HepG2 (cell line): ENCODE data around the gene TTLL4. TPM values are rescaled to one million over a fixed set of nuclear protein-coding genes. Genes with fewer than 3 reads are reported as not detected.
A peak's percentile ranks its signal among the peaks of the same experiment; 100 is the strongest.

Experiments
- ATF5 ChIP-seq: sonication (generic); formaldehyde crosslinking; IDR thresholded peaks from 2 replicates; pipeline ENCODE4 v1.4.0; 2020; ENCODE audit warnings: mild to moderate bottlenecking, low read depth, missing genetic modification reagents
- ATRX ChIP-seq: sonication (generic); formaldehyde crosslinking; IDR thresholded peaks from 2 replicates; pipeline ENCODE4 v1.4.0; 2020; ENCODE audit warnings: missing genetic modification reagents, borderline replicate concordance
- BATF2 ChIP-seq: sonication (generic); formaldehyde crosslinking; IDR thresholded peaks from 2 replicates; pipeline ENCODE4 v1.8.0; 2022; ENCODE audit warnings: mild to moderate bottlenecking, missing genetic modification reagents, moderate library complexity
- DRAP1 ChIP-seq: IDR thresholded peaks from 2 replicates; pipeline ENCODE4 v1.6.1; 2016; ENCODE audit warnings: missing genetic modification reagents, missing compliant biosample characterization
- GATAD2A ChIP-seq: IDR thresholded peaks from 2 replicates; pipeline ENCODE4 v1.6.1; 2016
- HNF4G ChIP-seq, 2 experiments: sonication (generic) in 1 of 2; formaldehyde crosslinking in 1 of 2; IDR thresholded peaks; 2 replicates each; pipeline versions ENCODE4 v1.4.0 to v1.6.1; 2011 to 2020; ENCODE audit warnings: borderline replicate concordance in 2 of 2, low read depth in 2 of 2, mild to moderate bottlenecking in 2 of 2, low read length in 1 of 2, missing genetic modification reagents in 1 of 2, moderate library complexity in 1 of 2
- JARID2 ChIP-seq: sonication (generic); formaldehyde crosslinking; IDR thresholded peaks from 2 replicates; pipeline ENCODE4 v1.8.1; 2023; ENCODE audit warnings: missing genetic modification reagents, inconsistent platforms; ENCODE audit not compliant: insufficient replicate concordance
- MAFG ChIP-seq: sonication (generic); formaldehyde crosslinking; IDR thresholded peaks from 2 replicates; pipeline ENCODE4 v1.5.1; 2020; ENCODE audit warnings: mild to moderate bottlenecking, missing genetic modification reagents
- NKX3-1 ChIP-seq: sonication (generic); formaldehyde crosslinking; IDR thresholded peaks from 2 replicates; pipeline ENCODE4 v1.5.0; 2020; ENCODE audit warnings: missing genetic modification reagents
- RAD51 ChIP-seq: fragments of 450-650 bp; IDR thresholded peaks from 2 replicates; pipeline ENCODE4 v1.6.1; 2016; ENCODE audit warnings: borderline replicate concordance
- RNF219 ChIP-seq: sonication (generic); formaldehyde crosslinking; IDR thresholded peaks from 2 replicates; pipeline ENCODE4 v1.5.0; 2020; ENCODE audit warnings: mild to moderate bottlenecking, missing genetic modification reagents
- SAP130 ChIP-seq: IDR thresholded peaks from 2 replicates; pipeline ENCODE4 v1.6.1; 2016; ENCODE audit warnings: low read depth
- SIN3B ChIP-seq: fragments of 150-350 bp; IDR thresholded peaks from 2 replicates; pipeline ENCODE4 v1.6.1; 2014; ENCODE audit warnings: low read length
- TBX2 ChIP-seq: sonication (generic); formaldehyde crosslinking; IDR thresholded peaks from 2 replicates; pipeline ENCODE4 v1.5.0; 2020; ENCODE audit warnings: missing genetic modification reagents, mild to moderate bottlenecking, borderline replicate concordance
- TRIM24 ChIP-seq: sonication (generic); formaldehyde crosslinking; IDR thresholded peaks from 2 replicates; pipeline ENCODE4 v1.8.0; 2022; ENCODE audit warnings: mild to moderate bottlenecking, missing genetic modification reagents
- ZBTB26 ChIP-seq: IDR thresholded peaks from 2 replicates; pipeline ENCODE4 v1.6.1; 2016; ENCODE audit warnings: missing compliant biosample characterization, missing genetic modification reagents, borderline replicate concordance
- ZFP36L2 ChIP-seq: sonication (generic); formaldehyde crosslinking; IDR thresholded peaks from 2 replicates; pipeline ENCODE4 v1.4.0; 2020; ENCODE audit warnings: missing genetic modification reagents
- ZNF121 ChIP-seq: sonication (generic); formaldehyde crosslinking; IDR thresholded peaks from 2 replicates; pipeline ENCODE4 v1.5.0; 2020; ENCODE audit warnings: mild to moderate bottlenecking, missing genetic modification reagents
- ZNF281 ChIP-seq: sonication (generic); formaldehyde crosslinking; IDR thresholded peaks from 2 replicates; pipeline ENCODE4 v1.4.0; 2020; ENCODE audit warnings: missing genetic modification reagents, borderline replicate concordance
- ZNF326 ChIP-seq: sonication (generic); formaldehyde crosslinking; IDR thresholded peaks from 2 replicates; pipeline ENCODE4 v1.4.0; 2020; ENCODE audit warnings: missing genetic modification reagents, borderline replicate concordance
- ZNF746 ChIP-seq: sonication (generic); formaldehyde crosslinking; IDR thresholded peaks from 2 replicates; pipeline ENCODE4 v1.8.0; 2022; ENCODE audit warnings: mild to moderate bottlenecking, missing genetic modification reagents
- polyA plus RNA-seq, 8 experiments: library from polyadenylated mRNA; depleted of rRNA in 3 of 8; stranded (reverse) in 7 of 8; unstranded in 1 of 8; fragments of >200 nt; fragmentation: Illumina TruSeq in 4 of 8; extraction: Trizol in 4 of 8; gene quantifications; 2 replicates each; pipeline versions ENCODE4 v1.2.1 to v1.2.3, GENCODE V29; 2011 to 2016; ENCODE audit warnings: low read depth in 4 of 8, missing spikeins in 1 of 8, mixed read lengths in 1 of 8; ENCODE audit not compliant: insufficient read depth in 1 of 8
- total RNA-seq, 5 experiments: library from RNA; depleted of rRNA; stranded (reverse); fragments of >200 nt; fragmentation: Illumina TruSeq; extraction: Trizol; gene quantifications; 2 replicates each; pipeline ENCODE4 v1.2.3, GENCODE V29; 2016; ENCODE audit warnings: low read depth in 1 of 5

TTLL4 gene
- total and polyA plus RNA-seq, 2 of the 13 experiments (the other 11 are each of a cell fraction or from before 2014, with no cell fraction given) = 77.5 to 84.6 TPM

- peak; percentile 84 for TF ChIP-seq ATF5 (CRISPR knock-in tag)
- TF ChIP-seq RAD51 = no peak
- no peak for TF ChIP-seq RNF219 (CRISPR knock-in tag)
- TF ChIP-seq ZNF746 (CRISPR knock-in tag) = peak; percentile 94
- TF ChIP-seq ZBTB26 = 0 out of 2 replicates have a peak, but pooled peaks have one; percentile 24
- TF ChIP-seq SIN3B = no peak
- TF ChIP-seq TBX2 = peak; percentile 93; the same call in 1 of the 2 replicates
- TF ChIP-seq MAFG (CRISPR knock-in tag) = no peak
- no peak for TF ChIP-seq TRIM24 (CRISPR knock-in tag)
- TF ChIP-seq NKX3-1 (CRISPR knock-in tag) = peak; percentile 97
- TF ChIP-seq ZFP36L2 = no peak
- TF ChIP-seq DRAP1 (CRISPR knock-in tag) = peak; percentile 84
- TF ChIP-seq JARID2 (CRISPR knock-in tag) = peak; percentile 79
- peak; percentile 72; the same call in 1 of the 2 replicates for TF ChIP-seq SAP130 (CRISPR knock-in tag)
- peak; percentile 84 for TF ChIP-seq BATF2
- TF ChIP-seq ZNF281 = peak; percentile 43
- peak; percentile 84 for TF ChIP-seq HNF4G (IDR thresholded peaks at IDR 0.05; ENCODE audit: borderline replicate concordance, low read depth, low read length)
- peak; percentile 58; the same call in 1 of the 2 replicates for TF ChIP-seq HNF4G (CRISPR knock-in tag; IDR thresholded peaks at IDR 0.05; ENCODE audit: borderline replicate concordance, low read depth)
- no peak for TF ChIP-seq GATAD2A (CRISPR knock-in tag)
- TF ChIP-seq ZNF121 = peak; percentile 34; the same call in 1 of the 2 replicates
- TF ChIP-seq ATRX = no peak; the same call in 1 of the 2 replicates
- no peak for TF ChIP-seq ZNF326 (CRISPR knock-in tag)
These were observed 71.3 kb downstream of the TTLL4 start, which contains the start of gene CYP27A1 (continued) for GRCh38 chr2:218781691-218782527.
